Measurements from ENCODE around the gene LGI4.

DNA sequence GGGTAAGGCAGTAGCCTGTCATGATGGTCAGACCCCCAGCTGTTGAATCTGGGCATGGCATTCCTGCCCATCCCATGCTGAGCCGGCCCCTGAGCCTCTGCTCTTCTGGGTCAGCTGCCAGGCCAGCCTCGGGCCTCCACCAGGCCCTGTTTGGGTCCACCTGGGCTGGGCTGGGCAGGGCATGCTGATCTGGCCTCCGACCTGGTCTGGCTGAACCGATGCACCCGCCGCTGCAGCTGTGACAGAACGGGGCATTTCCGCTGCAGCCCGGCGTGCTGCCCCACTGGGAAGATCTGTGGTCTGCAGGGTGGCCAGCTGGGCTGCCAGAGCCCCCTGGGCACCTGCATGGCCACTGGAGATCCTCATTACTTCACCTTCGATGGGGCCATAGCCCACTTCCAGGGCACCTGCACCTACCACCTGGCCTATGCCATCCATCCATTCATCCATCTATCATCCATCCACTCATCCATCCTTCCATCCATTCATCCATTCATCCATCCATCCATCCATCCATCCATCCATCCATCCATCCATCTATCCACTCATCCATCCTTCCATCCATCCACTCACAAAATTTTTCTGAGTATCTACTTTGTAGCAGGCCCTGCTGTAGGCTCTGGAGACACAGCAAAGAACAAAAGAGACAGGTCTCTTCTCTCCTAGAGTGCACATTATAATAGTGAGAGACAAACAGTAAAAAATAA is 40.8 kb downstream of the LGI4 start:
- TF ChIP-seq POLR2A (IDR thresholded peaks at IDR 0.05) (no peak), EP300 (IDR thresholded peaks at IDR 0.05) (no peak), POLR2AphosphoS5 (IDR thresholded peaks at IDR 0.05) (no peak)
- TF ChIP-seq, protein P1, sequence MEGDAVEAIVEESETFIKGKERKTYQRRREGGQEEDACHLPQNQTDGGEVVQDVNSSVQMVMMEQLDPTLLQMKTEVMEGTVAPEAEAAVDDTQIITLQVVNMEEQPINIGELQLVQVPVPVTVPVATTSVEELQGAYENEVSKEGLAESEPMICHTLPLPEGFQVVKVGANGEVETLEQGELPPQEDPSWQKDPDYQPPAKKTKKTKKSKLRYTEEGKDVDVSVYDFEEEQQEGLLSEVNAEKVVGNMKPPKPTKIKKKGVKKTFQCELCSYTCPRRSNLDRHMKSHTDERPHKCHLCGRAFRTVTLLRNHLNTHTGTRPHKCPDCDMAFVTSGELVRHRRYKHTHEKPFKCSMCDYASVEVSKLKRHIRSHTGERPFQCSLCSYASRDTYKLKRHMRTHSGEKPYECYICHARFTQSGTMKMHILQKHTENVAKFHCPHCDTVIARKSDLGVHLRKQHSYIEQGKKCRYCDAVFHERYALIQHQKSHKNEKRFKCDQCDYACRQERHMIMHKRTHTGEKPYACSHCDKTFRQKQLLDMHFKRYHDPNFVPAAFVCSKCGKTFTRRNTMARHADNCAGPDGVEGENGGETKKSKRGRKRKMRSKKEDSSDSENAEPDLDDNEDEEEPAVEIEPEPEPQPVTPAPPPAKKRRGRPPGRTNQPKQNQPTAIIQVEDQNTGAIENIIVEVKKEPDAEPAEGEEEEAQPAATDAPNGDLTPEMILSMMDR (IDR thresholded peaks at IDR 0.05): no peak
